Nephron (organoid): ENCODE results near the gene ZNF470.

Experiments
- H3K27ac Mint-ChIP-seq, 3 experiments: 2 replicates each; pipeline ENCODE4 v1.8.0; 2020; ENCODE audit warnings: mixed read lengths in 3 of 3, mild to moderate bottlenecking in 2 of 3, moderate library complexity in 1 of 3
- H3K27me3 Mint-ChIP-seq: 2 replicates; pipeline ENCODE4 v1.8.0; 2021; ENCODE audit warnings: low read depth, mild to moderate bottlenecking, moderate library complexity, mixed read lengths
- H3K36me3 Mint-ChIP-seq: 2 replicates; pipeline ENCODE4 v1.8.0; 2020; ENCODE audit warnings: low read depth, mixed read lengths
- H3K4me1 Mint-ChIP-seq: 2 replicates; pipeline ENCODE4 v1.8.0; 2020; ENCODE audit warnings: mixed read lengths
- H3K4me3 Mint-ChIP-seq, 3 experiments: 2 replicates each; pipeline ENCODE4 v1.8.0; 2020; ENCODE audit warnings: mild to moderate bottlenecking in 3 of 3, mixed read lengths in 3 of 3, moderate library complexity in 2 of 3
- H3K9me3 Mint-ChIP-seq: 2 replicates; pipeline ENCODE4 v1.8.0; 2020; ENCODE audit warnings: mixed read lengths
- CTCF ChIP-seq, 3 experiments: fragments of 200-600 bp; sonication (generic); IDR thresholded peaks; one replicate each; pipeline ENCODE4 v1.5.0; 2021; ENCODE audit warnings: antibody characterized with exemption in 3 of 3; ENCODE audit not compliant: unreplicated experiment in 3 of 3

ZNF470 gene

GRCh38 chr19:56625708-56626107 is 58.4 kb downstream of the ZNF470 start:
- H3K4me3 Mint-ChIP-seq = no peak overlapping the region
- peaks cover 73% of the 10 kb centered on the region for H3K9me3 Mint-ChIP-seq
- H3K27ac Mint-ChIP-seq = no peak overlapping the region
- no peak for TF ChIP-seq CTCF (IDR thresholded peaks at IDR 0.05; ENCODE audit: unreplicated experiment in 3 of 3)
- H3K36me3 Mint-ChIP-seq = peaks cover 92% of the 10 kb centered on the region
- H3K27me3 Mint-ChIP-seq = peaks cover 7% of the 10 kb centered on the region
- no peaks in the 10 kb centered on the region for H3K4me1 Mint-ChIP-seq

GRCh38 chr19:56633021-56633420 is 65.8 kb downstream of the ZNF470 start:
- no peaks in the 10 kb centered on the region for H3K4me1 Mint-ChIP-seq
- no peak for TF ChIP-seq CTCF (IDR thresholded peaks at IDR 0.05; ENCODE audit: unreplicated experiment in 3 of 3)

GRCh38 chr19:56637976-56638555 is 70.8 kb downstream of the ZNF470 start:
- Mint-ChIP-seq H3K27ac (no peak overlapping the region), H3K4me1 (no peaks in the 10 kb centered on the region), H3K9me3 (peaks cover 53% of the 10 kb centered on the region), H3K27me3 (no peaks in the 10 kb centered on the region), H3K36me3 (peaks cover 29% of the 10 kb centered on the region), H3K4me3 (no peak overlapping the region)
- TF ChIP-seq CTCF (IDR thresholded peaks at IDR 0.05; ENCODE audit: unreplicated experiment in 3 of 3) = no peak

More at GRCh38 chr19:56633021-56633420, 65.8 kb downstream of the ZNF470 start:
- Mint-ChIP-seq H3K27ac (no peak overlapping the region), H3K27me3 (no peaks in the 10 kb centered on the region), H3K9me3 (peaks cover 72% of the 10 kb centered on the region), H3K4me3 (no peak overlapping the region), H3K36me3 (peaks cover 50% of the 10 kb centered on the region)
